NCI-H2196 treated with DMSO at 0.1 percent for 48 hours (cell line): ENCODE data around the gene CACNG5.

ENCODE experiments used
- DNase-seq: peaks from one replicate; lab custom pipeline; 2025; ENCODE audit not compliant: unreplicated experiment; lab: John Stamatoyannopoulos, UW

The CACNG5 gene

GRCh38 chr17:66903781-66904180 lies 68.9 kb downstream of the CACNG5 start:
- no peak for DNase-seq

- DNase-seq = peak; percentile 77
These were observed 70.1 kb downstream of the CACNG5 start for GRCh38 chr17:66904760-66905624.

GRCh38 chr17:66906321-66907278 lies 71.7 kb downstream of the CACNG5 start:
- DNase-seq = peak; percentile 66

- no peak for DNase-seq
These were observed 75.0 kb downstream of the CACNG5 start for GRCh38 chr17:66909804-66910373.

GRCh38 chr17:66910651-66911285 lies 75.9 kb downstream of the CACNG5 start:
- DNase-seq = no peak

- DNase-seq = peak; percentile 8
These were observed 80.3 kb downstream of the CACNG5 start for GRCh38 chr17:66915204-66915611.

- DNase-seq = no peak
These were observed 80.9 kb downstream of the CACNG5 start for GRCh38 chr17:66915792-66916191.

GRCh38 chr17:66916946-66917345 lies 82.0 kb downstream of the CACNG5 start:
- no peak for DNase-seq

GRCh38 chr17:66918896-66919295 lies 84.0 kb downstream of the CACNG5 start:
- DNase-seq = no peak

- DNase-seq = no peak
These were observed 85.5 kb downstream of the CACNG5 start for GRCh38 chr17:66920435-66920834.

- DNase-seq = no peak
These were observed 86.0 kb downstream of the CACNG5 start for GRCh38 chr17:66920950-66921349.

GRCh38 chr17:66923886-66924285 lies 89.0 kb downstream of the CACNG5 start:
- DNase-seq = no peak

- no peak for DNase-seq
These were observed 91.0 kb downstream of the CACNG5 start for GRCh38 chr17:66925811-66926500.

GRCh38 chr17:66928949-66929348 lies 94.0 kb downstream of the CACNG5 start:
- no peak for DNase-seq

GRCh38 chr17:66929591-66929990 lies 94.7 kb downstream of the CACNG5 start:
- DNase-seq = no peak

- DNase-seq = no peak
These were observed 96.0 kb downstream of the CACNG5 start for GRCh38 chr17:66930933-66931332.

- no peak for DNase-seq
These were observed 97.4 kb downstream of the CACNG5 start for GRCh38 chr17:66932311-66932710.

GRCh38 chr17:66934040-66934439 lies 99.1 kb downstream of the CACNG5 start:
- DNase-seq = no peak
